DOHH2 (cell line): ENCODE measurements around the gene HLCS.

ENCODE experiments used
- EZH2phosphoT487 ChIP-seq: fragments of 200-600 bp; sonication (generic); IDR thresholded peaks from 2 replicates; pipeline ENCODE4 v1.6.1; 2017; ENCODE audit warnings: borderline replicate concordance, mild to moderate bottlenecking, antibody characterized with exemption, low read length, moderate library complexity, mixed read lengths
- TF ChIP-seq, protein P1 (sequence below): fragments of 200-600 bp; sonication (generic); IDR thresholded peaks from one replicate; pipeline ENCODE4 v1.5.1; 2014; ENCODE audit warnings: antibody characterized with exemption, mild to moderate bottlenecking, low read depth, low read length; ENCODE audit not compliant: poor library complexity, severe bottlenecking

DNA sequence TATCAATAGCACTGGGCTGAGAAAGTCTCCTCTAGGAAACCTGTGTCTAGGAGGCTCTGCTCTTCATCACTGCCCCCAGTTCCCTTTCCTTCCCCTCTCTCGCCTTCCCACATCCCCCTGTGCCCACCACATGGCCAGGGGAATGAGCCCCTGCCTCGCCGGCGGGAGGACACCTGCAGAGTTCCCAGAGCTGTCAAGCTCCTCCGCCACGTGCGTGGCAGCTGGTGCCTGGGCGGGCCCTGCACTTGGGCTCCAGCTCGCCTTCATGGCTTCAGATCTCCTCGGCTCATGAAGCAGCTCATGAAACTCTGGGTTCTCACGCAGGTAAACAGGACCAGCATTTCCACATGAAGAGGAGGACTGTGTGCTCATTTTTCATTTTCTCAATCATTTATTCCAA lies 204.8 kb downstream of the HLCS start:
- TF ChIP-seq, protein P1, sequence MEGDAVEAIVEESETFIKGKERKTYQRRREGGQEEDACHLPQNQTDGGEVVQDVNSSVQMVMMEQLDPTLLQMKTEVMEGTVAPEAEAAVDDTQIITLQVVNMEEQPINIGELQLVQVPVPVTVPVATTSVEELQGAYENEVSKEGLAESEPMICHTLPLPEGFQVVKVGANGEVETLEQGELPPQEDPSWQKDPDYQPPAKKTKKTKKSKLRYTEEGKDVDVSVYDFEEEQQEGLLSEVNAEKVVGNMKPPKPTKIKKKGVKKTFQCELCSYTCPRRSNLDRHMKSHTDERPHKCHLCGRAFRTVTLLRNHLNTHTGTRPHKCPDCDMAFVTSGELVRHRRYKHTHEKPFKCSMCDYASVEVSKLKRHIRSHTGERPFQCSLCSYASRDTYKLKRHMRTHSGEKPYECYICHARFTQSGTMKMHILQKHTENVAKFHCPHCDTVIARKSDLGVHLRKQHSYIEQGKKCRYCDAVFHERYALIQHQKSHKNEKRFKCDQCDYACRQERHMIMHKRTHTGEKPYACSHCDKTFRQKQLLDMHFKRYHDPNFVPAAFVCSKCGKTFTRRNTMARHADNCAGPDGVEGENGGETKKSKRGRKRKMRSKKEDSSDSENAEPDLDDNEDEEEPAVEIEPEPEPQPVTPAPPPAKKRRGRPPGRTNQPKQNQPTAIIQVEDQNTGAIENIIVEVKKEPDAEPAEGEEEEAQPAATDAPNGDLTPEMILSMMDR, result no peak
- no peak for TF ChIP-seq EZH2phosphoT487
